Measurements from ENCODE around the gene QRICH1.
A peak's percentile ranks its signal among the peaks of the same experiment; 100 is the strongest.
"Not testable (repeated sequence)": the region's sequence is repeated elsewhere in the genome, so short reads cannot be mapped to it uniquely, and the experiment has no call there.

Gene QRICH1

GRCh38 chr3:49015765-49016164, 78.1 kb downstream of the QRICH1 start:
- DNase-seq, result no peak

GRCh38 chr3:49015072-49015471, 78.8 kb downstream of the QRICH1 start:
- no peak for DNase-seq

- no peak for DNase-seq
Measured at GRCh38 chr3:49013738-49014660, 79.9 kb downstream of the QRICH1 start.

GRCh38 chr3:49013113-49013737, 80.6 kb downstream of the QRICH1 start:
- DNase-seq, result no peak

GRCh38 chr3:49012441-49013017, 81.3 kb downstream of the QRICH1 start:
- no peak for DNase-seq

GRCh38 chr3:49009396-49009795, 84.5 kb downstream of the QRICH1 start:
- DNase-seq, result no peak

- not testable (repeated sequence) for DNase-seq
Measured at GRCh38 chr3:49008627-49009026, 85.2 kb downstream of the QRICH1 start.

GRCh38 chr3:49007771-49008528, 85.9 kb downstream of the QRICH1 start:
- DNase-seq, result no peak

- peak; percentile 66 for DNase-seq
Measured at GRCh38 chr3:49007068-49007770, 86.7 kb downstream of the QRICH1 start, which contains the start of gene WDR6. WDR6 (plus strand) TSS chr3:49007391; CDS start chr3:49007432, 41 bp downstream.

GRCh38 chr3:49006408-49007067, 87.3 kb downstream of the QRICH1 start:
- DNase-seq, result no peak

GRCh38 chr3:49005998-49006397, 87.9 kb downstream of the QRICH1 start:
- no peak for DNase-seq

- DNase-seq, result no peak
Measured at GRCh38 chr3:49005303-49005680, 88.6 kb downstream of the QRICH1 start.

- no peak for DNase-seq
Measured at GRCh38 chr3:49004352-49005302, 89.2 kb downstream of the QRICH1 start.

GRCh38 chr3:49001155-49001554, 92.7 kb downstream of the QRICH1 start:
- no peak for DNase-seq

- no peak for DNase-seq
Measured at GRCh38 chr3:48999085-48999858, 94.6 kb downstream of the QRICH1 start.

- DNase-seq, result no peak
Measured at GRCh38 chr3:48997714-48998637, 95.9 kb downstream of the QRICH1 start.

- DNase-seq, result no peak
Measured at GRCh38 chr3:48997102-48997635, 96.7 kb downstream of the QRICH1 start.

- DNase-seq, result no peak
Measured at GRCh38 chr3:48996640-48997039, 97.2 kb downstream of the QRICH1 start.

All from NCI-H1417 treated with DMSO at 0.1 percent for 48 hours (cell line).